GM13977 (cell line): ENCODE results near the gene KCNAB3.

Experiments
- DNase-seq: peaks from one replicate; pipeline ENCODE4 v3.0.0; 2012; ENCODE audit warnings: low spot score
- CTCF ChIP-seq: IDR thresholded peaks from 2 replicates; pipeline ENCODE4 v1.5.1; 2012; ENCODE audit warnings: mild to moderate bottlenecking, control low read depth; ENCODE audit not compliant: insufficient read depth; ENCODE audit errors: extremely low read depth, missing control alignments
- in situ Hi-C: fragments of 300-500 bp; cut with MboI; formaldehyde crosslinking; loops from one replicate; pipeline ENCODE4 v1.12.0; 2022; ENCODE audit warnings: low sequenced_read_pairs, low pct_unique_long_range_greater_than_20kb, mixed read lengths, inconsistent platforms; ENCODE audit not compliant: unreplicated experiment

KCNAB3 gene

DNA sequence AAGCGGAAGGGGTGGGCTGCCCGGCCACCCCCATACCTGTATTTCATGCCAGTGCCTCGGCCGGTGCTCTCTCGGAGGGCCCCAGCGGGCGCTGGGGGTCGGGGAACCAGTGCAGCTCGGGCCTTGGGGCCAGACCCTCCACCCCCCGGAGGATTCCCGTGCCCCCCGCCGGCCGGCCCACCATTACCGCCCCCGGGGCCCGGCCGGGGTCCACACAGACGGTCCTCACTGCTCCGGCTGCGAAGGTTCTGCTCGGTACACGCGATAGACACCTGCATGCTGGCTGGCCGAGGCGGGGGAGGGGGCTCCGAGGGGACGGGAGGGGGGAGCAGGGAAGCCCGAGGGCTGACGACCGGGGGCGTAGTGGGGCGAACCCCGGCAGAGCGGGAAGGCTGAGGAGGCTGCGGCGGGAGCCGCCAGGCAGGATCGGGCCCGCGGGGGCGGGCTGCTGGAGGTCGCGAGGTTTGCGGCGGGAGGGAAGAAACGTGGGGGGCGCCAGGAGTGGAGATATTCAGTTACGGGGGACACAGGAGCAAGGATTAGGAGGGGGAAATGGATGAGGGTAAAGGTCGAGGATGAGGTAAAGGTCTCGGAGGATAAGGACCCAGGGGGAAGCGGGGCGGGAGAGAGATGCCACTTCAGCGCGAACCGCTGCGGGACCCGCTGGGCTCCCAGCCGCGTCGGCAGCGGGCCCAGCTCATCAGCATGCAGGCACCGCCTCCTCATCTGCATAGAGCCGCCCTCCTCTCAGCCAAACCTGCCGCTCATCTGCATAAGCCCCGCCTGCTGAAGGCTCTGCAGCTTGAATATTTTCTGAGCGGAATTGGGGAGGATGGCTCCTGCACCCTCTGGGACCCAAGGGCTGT, at the start of gene KCNAB3:
TSS of gene KCNAB3 (minus strand) at position 699 of the 866 bp plus-strand sequence. CDS start at position 278, 421 bp downstream.
- TF ChIP-seq CTCF: no peak
- in situ Hi-C loops: no loop called here
- DNase-seq: no peak

- TF ChIP-seq CTCF: no peak
- DNase-seq: no peak
- in situ Hi-C loops: no loop called here
Observed at GRCh38 chr17:7977805-7978204, 48.1 kb upstream of the KCNAB3 start.

DNA sequence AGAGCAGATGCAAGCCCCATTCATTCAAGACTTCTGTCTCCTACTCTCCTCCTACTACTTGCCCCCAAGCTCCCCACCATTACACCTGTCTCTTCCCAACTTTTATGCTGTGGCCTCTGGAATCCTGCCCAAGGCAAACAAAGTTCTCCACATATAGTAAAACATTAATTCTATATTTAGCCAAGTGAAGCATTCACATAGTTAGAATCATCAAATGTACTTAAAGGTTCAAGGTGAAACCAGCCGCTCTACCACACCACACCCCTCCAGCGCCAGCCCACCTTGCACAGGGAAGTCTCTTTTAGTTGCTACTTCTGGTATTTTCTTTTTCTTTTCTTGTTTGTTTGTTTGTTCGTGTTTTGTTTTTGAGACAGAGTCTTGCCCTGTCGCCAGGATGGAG, 47.4 kb upstream of the KCNAB3 start:
- TF ChIP-seq CTCF: no peak
- DNase-seq: no peak
- in situ Hi-C loops: no loop called here

GRCh38 chr17:7974638-7975131, 45.0 kb upstream of the KCNAB3 start:
- no peak for DNase-seq
- in situ Hi-C loops: no loop called here
- TF ChIP-seq CTCF: no peak

DNA sequence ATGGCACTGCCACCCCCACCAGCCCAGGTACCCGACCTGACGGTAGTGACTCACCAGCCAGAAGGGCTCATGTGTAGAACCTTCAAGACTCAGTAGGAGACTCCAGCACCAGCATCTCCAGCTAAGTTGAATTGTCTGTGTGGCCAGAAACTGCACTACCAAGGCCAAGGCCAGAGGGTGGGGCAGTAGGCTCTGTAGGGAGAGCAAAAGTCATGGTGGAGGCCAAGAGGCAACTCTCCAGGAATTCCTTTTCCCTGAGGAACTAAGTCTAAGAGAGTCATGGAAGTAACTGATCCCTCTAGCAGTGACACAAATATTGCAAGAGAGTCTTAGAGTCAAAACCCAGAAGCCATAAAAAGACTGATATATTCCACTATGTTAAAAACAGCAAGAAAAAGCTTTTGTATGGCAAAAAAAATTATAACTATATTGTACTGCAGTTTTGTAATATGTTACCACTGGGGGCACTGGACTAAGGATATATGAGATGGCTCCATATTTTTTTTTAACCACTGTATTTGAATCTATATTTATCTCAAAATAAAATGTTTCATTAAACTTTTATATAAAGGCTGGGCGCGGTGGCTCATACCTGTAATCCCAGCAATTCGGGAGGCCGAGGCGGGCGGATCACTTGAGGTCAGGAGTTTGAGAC, 42.6 kb upstream of the KCNAB3 start:
- in situ Hi-C loops: no loop called here
- no peak for TF ChIP-seq CTCF
- DNase-seq: no peak

DNA sequence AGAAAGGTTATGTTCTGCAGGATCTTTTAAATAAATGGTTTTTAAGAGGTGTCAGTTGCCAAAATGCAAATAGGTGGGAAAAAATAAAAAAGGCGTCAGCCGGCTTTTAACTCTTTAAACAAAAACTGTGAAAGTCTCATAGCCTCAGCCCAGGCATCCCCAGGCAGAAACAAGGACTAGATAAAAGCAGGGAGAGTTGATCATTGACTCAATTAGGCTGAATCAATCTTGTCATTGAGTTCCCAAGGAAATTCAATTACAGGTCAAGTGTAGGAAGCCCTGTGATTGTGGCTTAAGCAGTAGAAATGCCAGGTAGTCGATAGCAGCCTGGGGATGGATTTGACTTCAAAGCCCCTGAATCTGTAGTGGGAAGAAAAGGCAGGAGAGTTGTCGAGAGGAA, 42.0 kb upstream of the KCNAB3 start:
- TF ChIP-seq CTCF: no peak
- DNase-seq: no peak
- in situ Hi-C loops: no loop called here
